Astrocyte (in vitro differentiated cells and primary cell): ENCODE measurements around the gene MMP1. TPM values are rescaled to one million over a fixed set of nuclear protein-coding genes. Genes with fewer than 3 reads are reported as not detected.

ENCODE experiments used
- DNase-seq: peaks from one replicate; pipeline ENCODE4 v3.0.0-alpha.2; 2010; ENCODE audit warnings: low read depth
- FAIRE-seq: peaks from 2 replicates; lab custom pipeline; 2011; peaks lifted over from hg19 to GRCh38; lab: Jason Lieb, UNC
- H2AFZ ChIP-seq: 2 replicates; pipeline ENCODE4 v1.6.0; 2012; ENCODE audit warnings: low read depth, low read length, inconsistent platforms
- H3K27ac ChIP-seq: 2 replicates; pipeline ENCODE4 v1.5.1; 2011; ENCODE audit warnings: low read depth, low read length, inconsistent platforms
- H3K27me3 ChIP-seq: 2 replicates; pipeline ENCODE4 v1.6.0; 2011; ENCODE audit warnings: low read length, inconsistent platforms; ENCODE audit not compliant: insufficient read depth
- H3K36me3 ChIP-seq: 2 replicates; pipeline ENCODE4 v1.5.1; 2011; ENCODE audit warnings: low read length, inconsistent platforms; ENCODE audit not compliant: insufficient read depth
- H3K4me1 ChIP-seq: 2 replicates; pipeline ENCODE4 v1.5.1; 2011; ENCODE audit warnings: low read length, inconsistent platforms; ENCODE audit not compliant: insufficient read depth
- H3K4me2 ChIP-seq: 2 replicates; pipeline ENCODE4 v1.6.0; 2012; ENCODE audit warnings: low read length, inconsistent platforms
- H3K4me3 ChIP-seq: 2 replicates; pipeline ENCODE4 v1.5.1; 2011; ENCODE audit warnings: low read depth, mild to moderate bottlenecking, low read length, inconsistent platforms; ENCODE audit not compliant: insufficient read depth
- H3K79me2 ChIP-seq: 2 replicates; pipeline ENCODE4 v1.6.0; 2012; ENCODE audit warnings: mild to moderate bottlenecking, low read length, inconsistent platforms; ENCODE audit not compliant: insufficient read depth
- H3K9ac ChIP-seq: 2 replicates; pipeline ENCODE4 v1.6.0; 2012; ENCODE audit warnings: mild to moderate bottlenecking, low read length, inconsistent platforms
- H3K9me3 ChIP-seq: 2 replicates; pipeline ENCODE4 v1.5.1; 2012; ENCODE audit warnings: low read depth, mild to moderate bottlenecking, low read length, inconsistent platforms; ENCODE audit not compliant: insufficient read depth
- H4K20me1 ChIP-seq: 2 replicates; pipeline ENCODE4 v1.6.0; 2012; ENCODE audit warnings: low read length, inconsistent platforms; ENCODE audit not compliant: insufficient read depth
- H3K27ac Mint-ChIP-seq: one replicate; pipeline ENCODE4 v1.8.0; 2021; ENCODE audit warnings: mild to moderate bottlenecking, mixed read lengths; ENCODE audit not compliant: unreplicated experiment
- H3K27me3 Mint-ChIP-seq: one replicate; pipeline ENCODE4 v1.8.0; 2021; ENCODE audit warnings: low read depth, mixed read lengths; ENCODE audit not compliant: unreplicated experiment
- H3K36me3 Mint-ChIP-seq: one replicate; pipeline ENCODE4 v1.8.0; 2021; ENCODE audit warnings: low read depth, mixed read lengths; ENCODE audit not compliant: unreplicated experiment
- H3K4me1 Mint-ChIP-seq: one replicate; pipeline ENCODE4 v1.8.0; 2021; ENCODE audit warnings: low read depth, mixed read lengths; ENCODE audit not compliant: unreplicated experiment
- H3K4me3 Mint-ChIP-seq: one replicate; pipeline ENCODE4 v1.8.0; 2021; ENCODE audit warnings: mild to moderate bottlenecking, moderate library complexity, mixed read lengths; ENCODE audit not compliant: unreplicated experiment
- H3K9me3 Mint-ChIP-seq: one replicate; pipeline ENCODE4 v1.8.0; 2021; ENCODE audit warnings: mild to moderate bottlenecking, mixed read lengths; ENCODE audit not compliant: unreplicated experiment
- CTCF ChIP-seq: IDR thresholded peaks from 2 replicates; pipeline ENCODE4 v1.5.1; 2011; ENCODE audit warnings: low read depth, mild to moderate bottlenecking, inconsistent platforms, low read length, moderate library complexity; ENCODE audit not compliant: insufficient read depth
- EZH2 ChIP-seq: IDR thresholded peaks from 2 replicates; pipeline ENCODE4 v1.6.1; 2012; ENCODE audit warnings: mild to moderate bottlenecking, low read length, inconsistent platforms; ENCODE audit not compliant: insufficient read depth
- total RNA-seq: library from RNA; stranded (reverse); gene quantifications from 2 replicates; pipeline ENCODE4 v1.2.1, GENCODE V29; 2021

Gene MMP1
- total RNA-seq, 1 donor from 2014 or later = 0.64 TPM

DNA sequence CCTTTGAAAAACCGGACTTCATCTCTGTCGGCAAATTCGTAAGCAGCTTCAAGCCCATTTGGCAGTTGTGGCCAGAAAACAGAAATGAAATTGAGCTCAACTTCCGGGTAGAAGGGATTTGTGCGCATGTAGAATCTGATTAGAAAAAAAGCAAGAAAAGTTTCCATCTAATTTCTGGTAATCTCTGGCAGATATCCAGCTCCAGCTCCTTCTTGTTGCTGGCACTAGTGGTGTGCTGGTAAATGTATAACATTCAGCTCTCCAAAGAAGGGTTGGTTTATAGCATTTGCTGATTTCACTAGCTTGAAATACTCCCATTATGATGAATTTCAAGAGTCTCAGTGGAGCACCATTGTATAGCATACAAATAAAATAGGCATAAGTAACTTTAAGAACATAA, 5.4 kb downstream of the MMP1 start:
- Histone ChIP-seq H3K4me2 (no peak overlapping the region), H3K27me3 (no peaks in the 10 kb centered on the region), H3K9me3 (no peaks in the 10 kb centered on the region), H3K9ac (no peak overlapping the region), H3K4me1 (no peaks in the 10 kb centered on the region), H3K4me3 (no peak overlapping the region), H3K79me2 (no peaks in the 10 kb centered on the region), H4K20me1 (no peaks in the 10 kb centered on the region), H3K36me3 (no peaks in the 10 kb centered on the region), H3K27ac (no peak overlapping the region), H2AFZ (no peak overlapping the region)
- no peak for TF ChIP-seq CTCF
- no peak for TF ChIP-seq EZH2
- H3K27me3 Mint-ChIP-seq = no peaks in the 10 kb centered on the region
- FAIRE-seq (no peak), DNase-seq (no peak)
- H3K4me1 Mint-ChIP-seq = peaks cover 10% of the 10 kb centered on the region
- H3K4me3 Mint-ChIP-seq = no peak overlapping the region
- H3K27ac Mint-ChIP-seq = no peak overlapping the region
- H3K9me3 Mint-ChIP-seq = no peaks in the 10 kb centered on the region
- H3K36me3 Mint-ChIP-seq = no peaks in the 10 kb centered on the region

GRCh38 chr11:102791271-102792036, 6.5 kb downstream of the MMP1 start:
- Mint-ChIP-seq H3K36me3 (no peaks in the 10 kb centered on the region), H3K4me3 (no peak overlapping the region), H3K9me3 (no peaks in the 10 kb centered on the region), H3K27ac (no peak overlapping the region), H3K27me3 (no peaks in the 10 kb centered on the region), H3K4me1 (peaks cover 10% of the 10 kb centered on the region)
- no peak overlapping the region for H3K9ac ChIP-seq
- H3K4me1 ChIP-seq = no peaks in the 10 kb centered on the region
- H3K27ac ChIP-seq = no peak overlapping the region
- no peaks in the 10 kb centered on the region for H3K79me2 ChIP-seq
- no peaks in the 10 kb centered on the region for H3K36me3 ChIP-seq
- H3K27me3 ChIP-seq = no peaks in the 10 kb centered on the region
- H3K9me3 ChIP-seq = no peaks in the 10 kb centered on the region
- no peak overlapping the region for H2AFZ ChIP-seq
- H3K4me3 ChIP-seq = no peak overlapping the region
- no peaks in the 10 kb centered on the region for H4K20me1 ChIP-seq
- TF ChIP-seq CTCF (no peak), EZH2 (no peak)
- DNase-seq (peak; percentile 47), FAIRE-seq (no peak)
- no peak overlapping the region for H3K4me2 ChIP-seq

DNA sequence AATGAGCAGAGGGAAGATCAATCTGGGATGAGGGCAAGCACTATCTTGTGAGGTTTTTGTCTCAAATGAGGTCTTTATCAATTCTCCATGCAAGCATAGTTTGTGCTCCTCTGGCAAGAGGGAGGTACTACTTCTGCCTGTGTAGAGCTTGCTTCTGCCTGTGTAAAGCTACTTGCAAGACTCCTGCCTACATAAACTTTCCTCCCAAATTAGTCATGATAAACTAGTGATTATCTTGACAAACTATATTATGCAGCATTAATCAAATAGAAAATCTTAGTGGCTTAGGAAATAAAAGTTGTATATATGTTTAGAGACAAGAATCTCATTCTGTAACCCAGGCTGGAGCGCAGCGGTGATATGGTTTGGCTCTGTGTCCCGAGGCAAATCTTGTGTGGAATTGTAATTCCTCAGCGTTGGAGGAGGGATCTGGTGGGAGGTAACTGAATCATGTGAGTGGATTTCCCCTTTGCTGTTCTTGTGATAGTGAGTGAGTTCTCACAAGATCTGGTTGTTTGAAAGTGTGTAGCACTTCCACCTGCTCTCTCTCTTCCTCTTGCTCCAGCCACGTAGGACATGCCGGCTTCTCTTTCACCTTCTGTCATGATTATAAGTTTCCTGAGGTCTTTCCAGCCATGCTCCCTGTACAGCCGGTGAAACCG, 9.5 kb downstream of the MMP1 start:
- no peak for TF ChIP-seq CTCF
- no peak for TF ChIP-seq EZH2
- Mint-ChIP-seq H3K27me3 (no peaks in the 10 kb centered on the region), H3K36me3 (no peaks in the 10 kb centered on the region), H3K4me3 (no peak overlapping the region), H3K27ac (no peak overlapping the region), H3K9me3 (no peaks in the 10 kb centered on the region), H3K4me1 (peaks cover 10% of the 10 kb centered on the region)
- Histone ChIP-seq H3K36me3 (no peaks in the 10 kb centered on the region), H3K9ac (no peak overlapping the region), H3K27me3 (no peaks in the 10 kb centered on the region), H3K4me1 (no peaks in the 10 kb centered on the region), H3K27ac (no peak overlapping the region), H2AFZ (no peak overlapping the region), H3K4me3 (no peak overlapping the region), H3K79me2 (no peaks in the 10 kb centered on the region), H4K20me1 (no peaks in the 10 kb centered on the region), H3K9me3 (no peaks in the 10 kb centered on the region), H3K4me2 (no peak overlapping the region)
- FAIRE-seq = no peak
- DNase-seq = no peak
